Measurements from ENCODE around the gene C1orf50.

Gene C1orf50

DNA sequence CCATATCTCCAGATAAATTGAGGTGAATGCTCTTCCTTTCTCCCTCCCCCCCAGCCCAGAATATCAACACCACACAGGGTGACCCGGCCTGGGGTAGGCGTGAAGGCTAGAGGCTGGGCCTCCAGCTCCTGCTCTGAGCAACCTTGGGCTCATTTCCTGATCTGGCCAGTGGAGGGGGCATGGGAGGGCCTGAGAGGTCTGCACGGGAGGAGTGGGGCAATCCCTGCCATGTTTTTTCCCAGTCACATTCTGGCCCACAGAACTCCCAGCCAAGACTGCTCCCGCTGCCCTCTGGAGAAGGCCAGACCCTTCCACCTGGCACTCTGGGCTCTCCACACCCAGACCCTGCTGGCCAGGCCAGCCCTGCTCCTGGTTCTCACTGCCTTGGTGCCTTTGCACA is 30.9 kb upstream of the C1orf50 start:
- Histone ChIP-seq H3K4me1 (ENCODE audit: control insufficient read depth, insufficient read depth, low read length) (no peaks in the 10 kb centered on the region), H3K9me3 (ENCODE audit: control insufficient read depth, insufficient read depth, low read depth, low read length) (no peaks in the 10 kb centered on the region), H3K27ac (ENCODE audit: extremely low read depth, low read depth, low read length) (no peak overlapping the region), H3K4me3 (ENCODE audit: low read depth, low read length) (no peak overlapping the region), H3K36me3 (ENCODE audit: control insufficient read depth in 2 of 2, insufficient read depth in 1 of 2, low read length in 2 of 2) (no peaks in the 10 kb centered on the region)
- TF ChIP-seq ZBTB48 (tag by site-specific recombination; IDR thresholded peaks at IDR 0.05) (no peak), KLF7 (tag by site-specific recombination; IDR thresholded peaks at IDR 0.05; ENCODE audit: borderline replicate concordance) (peak; percentile 75; the same call in 1 of the 2 replicates), ZNF561 (tag by site-specific recombination; IDR thresholded peaks at IDR 0.05; ENCODE audit: borderline replicate concordance) (no peak), ZBTB49 (tag by site-specific recombination; IDR thresholded peaks at IDR 0.05; ENCODE audit: low read depth) (no peak), ZFP41 (tag by site-specific recombination; IDR thresholded peaks at IDR 0.05; ENCODE audit: borderline replicate concordance) (no peak), CTCF (tag by site-specific recombination; IDR thresholded peaks at IDR 0.05) (peak; percentile 63), ZNF701 (tag by site-specific recombination; IDR thresholded peaks at IDR 0.05) (no peak), ZNF416 (tag by site-specific recombination; IDR thresholded peaks at IDR 0.05) (no peak), ZNF394 (tag by site-specific recombination; IDR thresholded peaks at IDR 0.05; ENCODE audit: borderline replicate concordance) (no peak), KLF1 (tag by site-specific recombination; IDR thresholded peaks at IDR 0.05) (peak; percentile 71), KLF8 (tag by site-specific recombination; IDR thresholded peaks at IDR 0.05) (peak; percentile 71; the same call in 1 of the 2 replicates), KLF16 (tag by site-specific recombination; IDR thresholded peaks at IDR 0.05) (0 out of 2 replicates have a peak, but pooled peaks have one; percentile 35)
- TF ChIP-seq, protein P1, sequence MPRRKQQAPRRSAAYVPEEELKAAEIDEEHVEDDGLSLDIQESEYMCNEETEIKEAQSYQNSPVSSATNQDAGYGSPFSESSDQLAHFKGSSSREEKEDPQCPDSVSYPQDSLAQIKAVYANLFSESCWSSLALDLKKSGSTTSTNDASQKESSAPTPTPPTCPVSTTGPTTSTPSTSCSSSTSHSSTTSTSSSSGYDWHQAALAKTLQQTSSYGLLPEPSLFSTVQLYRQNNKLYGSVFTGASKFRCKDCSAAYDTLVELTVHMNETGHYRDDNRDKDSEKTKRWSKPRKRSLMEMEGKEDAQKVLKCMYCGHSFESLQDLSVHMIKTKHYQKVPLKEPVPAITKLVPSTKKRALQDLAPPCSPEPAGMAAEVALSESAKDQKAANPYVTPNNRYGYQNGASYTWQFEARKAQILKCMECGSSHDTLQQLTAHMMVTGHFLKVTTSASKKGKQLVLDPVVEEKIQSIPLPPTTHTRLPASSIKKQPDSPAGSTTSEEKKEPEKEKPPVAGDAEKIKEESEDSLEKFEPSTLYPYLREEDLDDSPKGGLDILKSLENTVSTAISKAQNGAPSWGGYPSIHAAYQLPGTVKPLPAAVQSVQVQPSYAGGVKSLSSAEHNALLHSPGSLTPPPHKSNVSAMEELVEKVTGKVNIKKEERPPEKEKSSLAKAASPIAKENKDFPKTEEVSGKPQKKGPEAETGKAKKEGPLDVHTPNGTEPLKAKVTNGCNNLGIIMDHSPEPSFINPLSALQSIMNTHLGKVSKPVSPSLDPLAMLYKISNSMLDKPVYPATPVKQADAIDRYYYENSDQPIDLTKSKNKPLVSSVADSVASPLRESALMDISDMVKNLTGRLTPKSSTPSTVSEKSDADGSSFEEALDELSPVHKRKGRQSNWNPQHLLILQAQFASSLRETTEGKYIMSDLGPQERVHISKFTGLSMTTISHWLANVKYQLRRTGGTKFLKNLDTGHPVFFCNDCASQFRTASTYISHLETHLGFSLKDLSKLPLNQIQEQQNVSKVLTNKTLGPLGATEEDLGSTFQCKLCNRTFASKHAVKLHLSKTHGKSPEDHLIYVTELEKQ (tag by site-specific recombination; IDR thresholded peaks at IDR 0.05; ENCODE audit: borderline replicate concordance): no peak
- POLR2A ChIA-PET: no interaction called here
- CTCF ChIA-PET: interaction anchor here (0.7 to 1.7 kb wide), 2 partner anchors 30 to 224 kb away, joined by 3 to 4 read pairs; partner anchors contain the start of gene P3H1

DNA sequence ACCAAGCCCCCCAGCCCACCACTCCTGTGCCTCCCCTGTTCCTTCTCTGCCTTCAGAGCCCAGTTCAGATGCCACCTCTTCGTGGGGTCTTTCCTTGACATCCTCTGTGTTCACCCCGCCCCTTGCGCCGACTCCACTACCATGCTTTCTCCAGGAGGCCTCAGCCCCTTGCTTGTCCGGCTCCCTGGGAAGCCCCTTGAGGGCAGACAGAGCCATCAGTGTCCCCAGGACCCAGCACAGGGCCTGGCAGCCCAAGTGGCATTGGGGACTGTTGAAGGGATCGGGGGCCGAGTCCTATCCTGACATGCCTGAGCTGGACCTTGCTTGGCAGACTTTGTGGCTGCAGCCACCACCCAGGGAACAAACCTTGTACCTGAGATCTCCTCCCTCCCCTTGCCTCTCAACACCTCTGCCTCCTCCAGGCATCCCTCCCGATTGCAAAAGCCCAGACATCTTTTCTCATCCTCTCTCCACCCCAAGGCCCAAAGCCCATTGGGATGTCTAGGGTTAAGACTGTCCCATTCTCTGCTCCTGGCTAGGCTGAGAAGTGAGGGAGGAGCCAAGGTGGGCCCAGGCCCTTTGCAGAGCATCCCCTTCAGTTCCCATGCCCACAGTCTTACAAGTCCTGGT is 30.4 kb upstream of the C1orf50 start:
- no peak overlapping the region for H3K4me3 ChIP-seq (ENCODE audit: low read depth, low read length)
- no peak overlapping the region for H3K27ac ChIP-seq (ENCODE audit: extremely low read depth, low read depth, low read length)
- ChIA-PET POLR2A (no interaction called here), CTCF (interaction anchor here (1.7 kb wide), 1 partner anchor 30 kb away, joined by 4 read pairs; the partner anchor contains the start of gene P3H1)
- H3K4me1 ChIP-seq (ENCODE audit: control insufficient read depth, insufficient read depth, low read length): no peaks in the 10 kb centered on the region
- H3K36me3 ChIP-seq (ENCODE audit: control insufficient read depth in 2 of 2, insufficient read depth in 1 of 2, low read length in 2 of 2): no peaks in the 10 kb centered on the region
- H3K9me3 ChIP-seq (ENCODE audit: control insufficient read depth, insufficient read depth, low read depth, low read length): no peaks in the 10 kb centered on the region
- TF ChIP-seq, protein P2, sequence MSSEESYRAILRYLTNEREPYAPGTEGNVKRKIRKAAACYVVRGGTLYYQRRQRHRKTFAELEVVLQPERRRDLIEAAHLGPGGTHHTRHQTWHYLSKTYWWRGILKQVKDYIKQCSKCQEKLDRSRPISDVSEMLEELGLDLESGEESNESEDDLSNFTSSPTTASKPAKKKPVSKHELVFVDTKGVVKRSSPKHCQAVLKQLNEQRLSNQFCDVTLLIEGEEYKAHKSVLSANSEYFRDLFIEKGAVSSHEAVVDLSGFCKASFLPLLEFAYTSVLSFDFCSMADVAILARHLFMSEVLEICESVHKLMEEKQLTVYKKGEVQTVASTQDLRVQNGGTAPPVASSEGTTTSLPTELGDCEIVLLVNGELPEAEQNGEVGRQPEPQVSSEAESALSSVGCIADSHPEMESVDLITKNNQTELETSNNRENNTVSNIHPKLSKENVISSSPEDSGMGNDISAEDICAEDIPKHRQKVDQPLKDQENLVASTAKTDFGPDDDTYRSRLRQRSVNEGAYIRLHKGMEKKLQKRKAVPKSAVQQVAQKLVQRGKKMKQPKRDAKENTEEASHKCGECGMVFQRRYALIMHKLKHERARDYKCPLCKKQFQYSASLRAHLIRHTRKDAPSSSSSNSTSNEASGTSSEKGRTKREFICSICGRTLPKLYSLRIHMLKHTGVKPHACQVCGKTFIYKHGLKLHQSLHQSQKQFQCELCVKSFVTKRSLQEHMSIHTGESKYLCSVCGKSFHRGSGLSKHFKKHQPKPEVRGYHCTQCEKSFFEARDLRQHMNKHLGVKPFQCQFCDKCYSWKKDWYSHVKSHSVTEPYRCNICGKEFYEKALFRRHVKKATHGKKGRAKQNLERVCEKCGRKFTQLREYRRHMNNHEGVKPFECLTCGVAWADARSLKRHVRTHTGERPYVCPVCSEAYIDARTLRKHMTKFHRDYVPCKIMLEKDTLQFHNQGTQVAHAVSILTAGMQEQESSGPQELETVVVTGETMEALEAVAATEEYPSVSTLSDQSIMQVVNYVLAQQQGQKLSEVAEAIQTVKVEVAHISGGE (tag by site-specific recombination; conservative IDR thresholded peaks at IDR 0.05; ENCODE audit: low read depth): no peak
- TF ChIP-seq ZNF514 (tag by site-specific recombination; IDR thresholded peaks at IDR 0.05) (no peak), ZNF580 (tag by site-specific recombination; IDR thresholded peaks at IDR 0.05) (no peak), ZNF747 (tag by site-specific recombination; IDR thresholded peaks at IDR 0.05) (no peak), ZFP37 (tag by site-specific recombination; IDR thresholded peaks at IDR 0.05) (no peak), HOXD13 (CRISPR knock-in tag; IDR thresholded peaks at IDR 0.05; ENCODE audit: borderline replicate concordance) (no peak), KLF8 (tag by site-specific recombination; IDR thresholded peaks at IDR 0.05) (no peak), ZBTB49 (tag by site-specific recombination; IDR thresholded peaks at IDR 0.05; ENCODE audit: low read depth) (no peak)
